ENCODE measurements around the gene ACAA2. TPM values are rescaled to one million over a fixed set of nuclear protein-coding genes. Genes with fewer than 3 reads are reported as not detected.

ACAA2 gene
- polyA plus RNA-seq, 1 of the 3 experiments (the other 2 are of a cell fraction) = 34.9 TPM

- Histone ChIP-seq H3K4me2 (no peak overlapping the region), H3K36me3 (replicated peaks in 1 of 2; ENCODE audit: control insufficient read depth in 1 of 2, insufficient read depth in 2 of 2, low read length in 1 of 2) (peaks cover 19 to 45% of the 10 kb centered on the region in 2 experiments), H3F3A (replicated peaks; ENCODE audit: insufficient read depth) (no peaks in the 10 kb centered on the region), H3K27me3 (ENCODE audit: insufficient read depth) (no peaks in the 10 kb centered on the region), H3K79me2 (ENCODE audit: insufficient read depth) (no peaks in the 10 kb centered on the region), H4K20me1 (ENCODE audit: insufficient read depth) (no peaks in the 10 kb centered on the region), H2AFZ (ENCODE audit: low read depth) (no peak overlapping the region), H3K4me3 (ENCODE audit: low read depth in 2 of 2, low read length in 1 of 2) (no peak overlapping the region), H3K4me1 (ENCODE audit: control insufficient read depth in 1 of 2, insufficient read depth in 2 of 2, low read depth in 1 of 2, low read length in 1 of 2) (peaks cover 0 to 2% of the 10 kb centered on the region in 2 experiments; a peak in 1 of 4 replicates), H3K9me3 (no peaks in the 10 kb centered on the region), H3K9me2 (no peaks in the 10 kb centered on the region), H3K9ac (no peak overlapping the region), H3K27ac (ENCODE audit: low read depth in 2 of 2, low read length in 1 of 2) (no peak overlapping the region)
- ChIA-PET POLR2A (no interaction called here), CTCF (interaction anchor here (0.7 kb wide), 1 partner anchor 82 kb away, joined by 3 read pairs; no protein-coding TSS in a partner anchor)
- TF ChIP-seq IRF3 (IDR thresholded peaks at IDR 0.05; ENCODE audit: low read depth, low read length) (no peak), EP300 (IDR thresholded peaks at IDR 0.05; ENCODE audit: borderline replicate concordance in 1 of 2, low read depth in 1 of 2, low read length in 1 of 2) (no peak), JUND (IDR thresholded peaks at IDR 0.05) (no peak), GATA2 (CRISPR knock-in tag; IDR thresholded peaks at IDR 0.05) (no peak), ZBTB33 (IDR thresholded peaks at IDR 0.05; ENCODE audit: borderline replicate concordance, low read depth) (no peak), RAD21 (IDR thresholded peaks at IDR 0.05; ENCODE audit: low read length) (no peak)
- DNase-seq = no peak
- WGBS (ENCODE audit: low lambda C conversion rate) = 53% methylated on average over 2 of the region's 8 CpGs
These were observed 34.4 kb downstream of the ACAA2 start for GRCh38 chr18:49778826-49779465.

- H3K9ac ChIP-seq = no peak overlapping the region
- H3K36me3 ChIP-seq (replicated peaks in 1 of 2; ENCODE audit: control insufficient read depth in 1 of 2, insufficient read depth in 2 of 2, low read length in 1 of 2) = no peaks in the 10 kb centered on the region
- no peaks in the 10 kb centered on the region for H3K9me3 ChIP-seq
- H2AFZ ChIP-seq (ENCODE audit: low read depth) = no peak overlapping the region
- H3K9me2 ChIP-seq = no peaks in the 10 kb centered on the region
- H3K27ac ChIP-seq (ENCODE audit: low read depth in 2 of 2, low read length in 1 of 2) = no peak overlapping the region
- no peaks in the 10 kb centered on the region for H3K27me3 ChIP-seq (ENCODE audit: insufficient read depth)
- no peak overlapping the region for H3K4me2 ChIP-seq
- 25% methylated on average over 1 of the region's 1 CpG for WGBS (ENCODE audit: low lambda C conversion rate)
- H3K79me2 ChIP-seq (ENCODE audit: insufficient read depth) = no peaks in the 10 kb centered on the region
- ChIA-PET CTCF (interaction anchor here (0.7 to 2.1 kb wide), 7 partner anchors 14 to 258 kb away, joined by 3 to 7 read pairs (median 4); no protein-coding TSS in a partner anchor), POLR2A (no interaction called here)
- no peaks in the 10 kb centered on the region for H4K20me1 ChIP-seq (ENCODE audit: insufficient read depth)
- peaks cover 4% of the 10 kb centered on the region for H3F3A ChIP-seq (replicated peaks; ENCODE audit: insufficient read depth)
- TF ChIP-seq FOSL2 (IDR thresholded peaks at IDR 0.05; ENCODE audit: borderline replicate concordance, low read depth) = no peak
- TF ChIP-seq CHD2 (IDR thresholded peaks at IDR 0.05; ENCODE audit: low read length, partially characterized antibody) = no peak
- no peak for TF ChIP-seq GATA2 (CRISPR knock-in tag; IDR thresholded peaks at IDR 0.05)
- no peak for TF ChIP-seq RFX5 (IDR thresholded peaks at IDR 0.05; ENCODE audit: low read length)
- no peak for TF ChIP-seq NFIC (IDR thresholded peaks at IDR 0.05; ENCODE audit: borderline replicate concordance)
- no peak for TF ChIP-seq ZBTB33 (IDR thresholded peaks at IDR 0.05; ENCODE audit: borderline replicate concordance, low read depth)
- TF ChIP-seq POLR2AphosphoS5 (IDR thresholded peaks at IDR 0.05; ENCODE audit: low read depth, low read length) = no peak
- no peak for TF ChIP-seq MAX (IDR thresholded peaks at IDR 0.05; ENCODE audit: low read depth)
- TF ChIP-seq PBX3 (IDR thresholded peaks at IDR 0.05) = no peak
- no peak for TF ChIP-seq NRF1 (IDR thresholded peaks at IDR 0.05; ENCODE audit: low read depth, low read length)
- TF ChIP-seq RXRA (IDR thresholded peaks at IDR 0.05; ENCODE audit: borderline replicate concordance, low read depth) = no peak
- no peak for TF ChIP-seq GABPA (IDR thresholded peaks at IDR 0.05; ENCODE audit: low read depth)
- no peak for TF ChIP-seq SIN3A (IDR thresholded peaks at IDR 0.05; ENCODE audit: borderline replicate concordance, low read depth, low read length)
- H3K4me3 ChIP-seq (ENCODE audit: low read depth in 2 of 2, low read length in 1 of 2) = no peak overlapping the region
- no peaks in the 10 kb centered on the region for H3K4me1 ChIP-seq (ENCODE audit: control insufficient read depth in 1 of 2, insufficient read depth in 2 of 2, low read depth in 1 of 2, low read length in 1 of 2)
- no peak for DNase-seq
These were observed 44.1 kb downstream of the ACAA2 start for GRCh38 chr18:49769047-49769728.

Data from SK-N-SH (cell line).